GM21423 (cell line): ENCODE results near the gene SELENOK.
A peak's percentile ranks its signal among the peaks of the same experiment; 100 is the strongest.

ENCODE experiments used
- ATAC-seq: cut with Tn5 transposase; IDR thresholded peaks from one replicate; pipeline ENCODE4 v1.9.1; 2021; ENCODE audit warnings: mild to moderate bottlenecking, moderate library complexity; ENCODE audit not compliant: unreplicated experiment

The SELENOK gene

GRCh38 chr3:53884623-53885022 lies 7.0 kb downstream of the SELENOK start:
- ATAC-seq: no peak

- no peak for ATAC-seq
Measured at GRCh38 chr3:53883008-53883407, 8.7 kb downstream of the SELENOK start.

DNA sequence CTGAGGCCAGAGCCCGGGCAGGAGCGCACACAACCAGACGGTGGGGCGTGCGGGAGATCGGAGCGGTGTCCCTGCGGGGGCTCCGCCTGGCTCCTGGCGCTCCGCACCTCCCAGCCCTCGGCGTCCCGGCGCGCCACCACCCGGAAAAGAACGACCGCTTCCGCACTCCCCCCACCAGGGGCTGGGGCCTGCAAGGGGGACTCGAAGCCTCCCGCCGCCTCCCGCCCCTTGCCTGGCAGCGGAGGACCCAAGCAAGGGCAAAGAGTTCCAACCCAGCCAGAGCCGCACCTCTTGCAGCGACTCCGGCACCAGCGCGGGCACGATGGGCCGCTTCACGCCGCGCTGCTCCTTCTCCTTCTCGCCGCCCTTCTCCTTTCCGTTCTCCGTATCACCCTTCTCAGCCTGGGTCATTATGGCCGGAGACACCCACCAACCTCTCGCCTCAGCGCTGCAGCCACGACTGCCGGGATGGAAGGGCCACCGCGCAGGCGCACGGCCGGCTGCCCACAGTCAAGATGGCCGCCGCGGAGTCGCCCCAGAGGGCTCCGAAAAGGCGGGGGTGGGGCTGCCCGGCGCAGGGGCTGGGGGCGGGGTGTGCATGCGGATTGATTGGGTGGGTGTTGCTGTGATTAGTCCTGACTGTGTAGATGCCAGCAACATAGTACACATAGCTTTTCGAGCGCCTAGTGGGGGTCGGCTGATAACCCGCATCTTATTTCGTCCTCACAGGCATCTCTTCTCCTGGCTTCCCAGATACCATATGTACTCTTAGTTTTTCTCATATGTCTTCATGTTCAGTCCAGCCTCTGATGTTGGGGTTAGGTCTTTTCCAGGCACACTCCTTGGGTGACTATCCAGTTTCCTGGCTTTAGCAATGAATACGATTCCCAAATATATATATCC lies 9.7 kb downstream of the SELENOK start, which contains the start of gene ACTR8:
Gene ACTR8 (minus strand): TSS at position 462 of the 903 bp plus-strand sequence. CDS start 51 bp downstream, at position 411.
- peak; percentile 82 for ATAC-seq

- no peak for ATAC-seq
Measured at GRCh38 chr3:53880396-53881345, 11.0 kb downstream of the SELENOK start.

GRCh38 chr3:53865732-53866499 lies 25.7 kb downstream of the SELENOK start:
- peak; percentile 77 for ATAC-seq

DNA sequence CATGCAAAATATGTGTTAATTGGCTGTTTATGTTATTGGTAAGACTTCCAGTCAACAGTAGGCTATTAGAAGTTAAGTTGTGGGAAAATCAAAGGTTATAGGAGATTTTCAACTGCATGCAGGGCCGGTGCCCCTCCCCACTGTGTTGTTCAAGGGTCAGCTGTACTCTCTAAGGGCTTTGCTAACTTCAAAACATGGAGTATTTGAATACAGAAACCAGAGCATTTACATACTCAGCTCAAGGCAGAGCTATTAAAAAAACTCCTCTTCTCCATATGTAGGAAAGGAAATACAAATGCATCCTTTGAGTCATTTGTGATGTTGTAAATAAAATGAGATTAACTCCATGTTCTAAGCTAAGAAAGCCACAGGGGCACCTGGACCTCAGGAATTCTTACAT lies 28.5 kb downstream of the SELENOK start:
- no peak for ATAC-seq

- no peak for ATAC-seq
Measured at GRCh38 chr3:53862241-53862640, 29.4 kb downstream of the SELENOK start.

GRCh38 chr3:53860196-53860595 lies 31.5 kb downstream of the SELENOK start:
- ATAC-seq: no peak

DNA sequence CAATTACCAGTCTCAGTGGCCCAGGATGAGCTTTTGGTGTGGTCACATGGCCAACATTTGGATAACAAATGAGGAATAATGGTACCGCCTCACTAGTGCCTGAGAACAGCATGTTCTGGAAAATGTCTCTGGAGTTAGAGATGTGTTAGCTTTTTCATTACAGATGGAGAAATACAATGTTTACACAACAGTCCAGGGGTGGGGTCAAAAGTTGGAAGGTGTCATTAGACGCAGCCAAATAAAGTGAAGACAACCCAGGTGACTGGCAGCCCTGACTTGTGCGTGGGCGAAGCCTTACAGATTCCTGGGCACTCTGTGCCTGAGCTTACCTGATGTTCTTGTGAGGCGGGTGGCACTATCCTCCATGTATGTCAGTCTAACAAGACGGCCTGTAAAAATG lies 32.5 kb downstream of the SELENOK start:
- ATAC-seq: no peak

- ATAC-seq: no peak
Measured at GRCh38 chr3:53858096-53858741, 33.4 kb downstream of the SELENOK start.

DNA sequence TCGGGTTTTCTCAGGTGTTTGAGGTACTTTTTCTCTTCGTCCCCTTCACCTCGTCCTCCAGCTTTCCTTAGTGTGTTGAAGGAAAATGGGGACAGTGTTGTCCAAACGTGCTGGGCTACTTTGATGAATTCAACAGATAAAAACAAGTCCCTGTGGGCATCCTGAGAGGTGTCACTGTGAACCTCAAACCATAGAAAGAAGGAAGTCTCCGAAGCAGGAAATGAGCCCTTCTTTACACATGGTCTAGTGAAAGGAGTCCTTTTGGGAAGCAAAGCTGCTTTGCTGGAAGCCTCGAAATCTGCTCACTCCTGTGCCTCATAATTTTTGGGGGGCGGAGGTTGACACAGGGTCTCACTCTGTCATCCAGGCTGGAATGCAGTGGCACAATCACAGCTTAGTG lies 34.7 kb downstream of the SELENOK start:
- ATAC-seq: peak; percentile 61

- ATAC-seq: no peak
Measured at GRCh38 chr3:53850895-53851294, 40.8 kb downstream of the SELENOK start.

DNA sequence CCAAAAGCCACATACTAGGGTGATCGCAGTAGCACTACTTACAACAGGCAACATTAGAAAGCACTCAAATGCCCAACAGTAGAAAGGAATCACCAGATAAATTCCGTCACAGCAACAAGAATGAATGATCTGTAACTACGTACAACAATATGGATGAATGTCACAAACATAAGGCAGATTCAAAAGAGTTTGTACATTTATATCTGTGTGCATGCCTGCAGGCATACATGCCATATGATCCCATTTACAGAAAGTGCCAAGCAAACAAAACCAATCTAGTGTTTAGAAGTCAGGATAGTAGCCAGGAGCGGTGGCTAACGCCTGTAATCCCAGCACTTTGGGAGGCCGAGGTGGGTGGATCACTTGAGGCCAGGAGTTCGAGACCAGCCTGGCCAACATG lies 41.7 kb downstream of the SELENOK start:
- no peak for ATAC-seq

- no peak for ATAC-seq
Measured at GRCh38 chr3:53846851-53847155, 44.9 kb downstream of the SELENOK start.

GRCh38 chr3:53846134-53846850 lies 45.4 kb downstream of the SELENOK start, which contains the start of the genes CHDH and IL17RB:
Gene CHDH, minus strand, starts transcription at chr3:53846419. Its CDS starts 22,411 bp downstream, at chr3:53824008.
Gene IL17RB, plus strand, starts transcription at chr3:53846568. Its CDS starts 21 bp downstream, at chr3:53846589.
- ATAC-seq: peak; percentile 43

- ATAC-seq: no peak
Measured at GRCh38 chr3:53845881-53846133, 45.9 kb downstream of the SELENOK start.

DNA sequence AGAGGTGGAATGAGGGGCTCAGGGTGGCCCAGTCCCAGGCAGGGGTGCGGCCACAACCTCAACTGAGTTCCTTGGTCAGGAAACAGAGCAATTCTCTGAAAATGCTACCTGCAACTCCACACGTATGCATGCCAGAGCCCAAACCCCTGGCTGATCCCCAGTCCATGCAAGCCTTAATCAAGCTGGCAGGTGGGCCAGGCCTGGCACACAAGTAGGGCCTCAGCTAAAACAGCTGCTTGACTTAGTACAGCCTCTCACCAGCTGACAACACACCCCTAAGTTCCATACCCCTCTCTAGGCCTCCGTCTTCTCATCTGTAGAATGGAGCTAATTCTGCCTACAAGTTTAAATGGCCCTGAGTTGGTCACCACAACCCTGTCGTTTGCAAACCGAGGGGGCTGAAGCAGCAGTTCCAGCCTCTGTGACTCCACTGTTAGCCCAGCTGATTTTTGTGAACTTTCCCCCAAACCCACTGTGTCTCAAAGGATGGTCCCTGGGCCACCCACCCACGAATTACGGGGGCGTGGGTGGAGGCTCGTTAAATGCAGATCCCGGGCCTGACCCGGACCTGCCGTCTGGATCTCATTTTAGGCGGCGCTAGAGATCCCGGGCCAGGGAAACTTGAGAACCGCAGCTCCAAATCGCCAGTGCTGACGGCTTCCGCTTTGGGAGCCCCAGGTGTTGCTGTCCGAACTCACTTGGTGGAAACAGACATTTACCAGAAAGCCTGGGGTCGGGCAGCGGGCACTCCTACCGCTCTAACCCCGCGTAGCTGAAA lies 46.4 kb downstream of the SELENOK start:
- peak; percentile 15 for ATAC-seq

GRCh38 chr3:53844262-53845102 lies 47.2 kb downstream of the SELENOK start:
- ATAC-seq: peak; percentile 8
